ENCODE data around the gene C5orf22. TPM values are rescaled to one million over a fixed set of nuclear protein-coding genes. Genes with fewer than 3 reads are reported as not detected.
"Not testable (repeated sequence)": the region's sequence is repeated elsewhere in the genome, so short reads cannot be mapped to it uniquely, and the experiment has no call there.

The C5orf22 gene
- total and polyA plus RNA-seq, 4 donors, result 4.6 to 10.3 (median 7.0) TPM

DNA sequence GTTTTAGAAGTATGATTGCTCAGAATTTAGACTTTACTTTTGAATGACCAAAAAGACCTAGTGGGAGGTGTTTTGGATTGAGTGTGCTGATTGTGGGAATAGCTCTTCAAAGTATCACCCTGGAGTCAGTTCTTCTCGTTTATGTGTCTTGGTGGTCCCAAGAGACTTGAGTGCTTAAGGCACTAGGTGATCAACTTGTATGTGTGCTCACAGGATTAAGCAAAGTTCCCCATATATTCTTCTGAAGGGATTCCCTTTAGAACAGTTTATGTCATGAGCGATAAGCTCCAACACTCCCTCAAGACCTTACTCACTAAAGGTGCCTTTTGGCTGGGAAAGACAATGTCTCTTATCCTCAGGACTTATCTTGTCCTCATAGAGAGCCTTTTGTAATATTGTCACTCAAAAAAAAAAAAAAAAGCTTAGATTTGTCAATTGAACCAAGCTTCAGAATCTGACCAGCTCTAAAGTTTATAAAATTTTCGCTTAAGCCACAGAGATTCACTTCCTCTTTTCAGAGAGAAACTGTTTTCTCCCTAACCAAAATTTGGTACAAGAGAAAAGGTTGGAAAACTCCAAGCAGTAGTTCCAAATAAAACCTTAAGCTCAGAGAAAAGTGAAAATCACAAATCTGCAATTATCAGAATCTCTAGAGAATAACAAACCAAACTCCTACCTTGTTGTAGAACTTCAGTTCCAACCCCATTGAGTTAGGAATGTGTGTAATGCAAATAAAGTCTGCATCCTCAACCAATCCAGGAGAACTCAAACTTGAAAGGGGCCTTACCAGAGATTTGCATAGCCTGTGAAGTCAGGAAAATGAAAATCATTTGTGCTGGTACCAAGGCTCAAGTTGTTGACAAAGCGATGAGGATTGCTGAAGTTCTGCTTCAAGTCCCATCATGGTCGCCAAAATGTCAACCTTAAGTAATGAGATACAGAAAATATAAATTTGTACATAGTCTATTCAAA, 66.8 kb downstream of the C5orf22 start:
- Histone ChIP-seq H3K9ac (ENCODE audit: low read depth in 1 of 2, low read length in 2 of 2) (no peak overlapping the region), H3K27ac (ENCODE audit: low read depth in 1 of 2, low read length in 2 of 2) (no peak overlapping the region), H3K9me3 (ENCODE audit: control insufficient read depth in 4 of 4, low read length in 3 of 4) (no peaks in the 10 kb centered on the region), H3K36me3 (ENCODE audit: control insufficient read depth in 4 of 4, insufficient read depth in 3 of 4, low read depth in 1 of 4, low read length in 3 of 4) (no peaks in the 10 kb centered on the region), H3K4me3 (ENCODE audit: low read depth in 1 of 3, low read length in 3 of 3) (no peak overlapping the region), H3K27me3 (ENCODE audit: control insufficient read depth in 4 of 4, insufficient read depth in 4 of 4, low read length in 3 of 4) (peaks cover 0 to 3% (median 0%) of the 10 kb centered on the region in 4 donors), H3K4me1 (ENCODE audit: control insufficient read depth in 4 of 4, insufficient read depth in 4 of 4, low read length in 3 of 4) (no peaks in the 10 kb centered on the region)
- 76% methylated on average over 5 of the region's 5 CpGs for WGBS
- no peak for DNase-seq (ENCODE audit: low spot score)
- TF ChIP-seq TAF1 (conservative IDR thresholded peaks at IDR 0.05) (no peak), JUND (IDR thresholded peaks at IDR 0.05) (no peak), HNF4A (conservative IDR thresholded peaks at IDR 0.05) (no peak), YY1 (IDR thresholded peaks at IDR 0.05) (no peak), CTCF (IDR thresholded peaks at IDR 0.05; ENCODE audit: low read depth, low read length, missing input control) (no peak), EGR1 (IDR thresholded peaks at IDR 0.05; ENCODE audit: low read depth in 2 of 2) (no peak), REST (IDR thresholded peaks at IDR 0.05) (no peak), RAD21 (IDR thresholded peaks at IDR 0.05) (no peak), FOXA1 (IDR thresholded peaks at IDR 0.05) (no peak), FOXA2 (IDR thresholded peaks at IDR 0.05) (no peak), RXRA (IDR thresholded peaks at IDR 0.05) (no peak), HNF4G (IDR thresholded peaks at IDR 0.05) (no peak), SP1 (IDR thresholded peaks at IDR 0.05) (no peak), GABPA (IDR thresholded peaks at IDR 0.05 in 1 of 2, conservative IDR thresholded peaks at IDR 0.05 in 1 of 2) (no peak), MAX (IDR thresholded peaks at IDR 0.05) (no peak)
- TF ChIP-seq, protein P1, sequence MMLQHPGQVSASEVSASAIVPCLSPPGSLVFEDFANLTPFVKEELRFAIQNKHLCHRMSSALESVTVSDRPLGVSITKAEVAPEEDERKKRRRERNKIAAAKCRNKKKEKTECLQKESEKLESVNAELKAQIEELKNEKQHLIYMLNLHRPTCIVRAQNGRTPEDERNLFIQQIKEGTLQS (IDR thresholded peaks at IDR 0.05), result no peak

- 85% methylated on average over 4 of the region's 4 CpGs for WGBS
- not testable (repeated sequence) for H3K4me3 ChIP-seq (ENCODE audit: low read depth in 1 of 3, low read length in 3 of 3); H3K27ac ChIP-seq (ENCODE audit: low read depth in 1 of 2, low read length in 2 of 2); H3K9me3 ChIP-seq (ENCODE audit: control insufficient read depth in 4 of 4, low read length in 3 of 4); H3K9ac ChIP-seq (ENCODE audit: low read depth in 1 of 2, low read length in 2 of 2); H3K4me1 ChIP-seq (ENCODE audit: control insufficient read depth in 4 of 4, insufficient read depth in 4 of 4, low read length in 3 of 4); DNase-seq (ENCODE audit: low spot score); H3K36me3 ChIP-seq (ENCODE audit: control insufficient read depth in 4 of 4, insufficient read depth in 3 of 4, low read depth in 1 of 4, low read length in 3 of 4); H3K27me3 ChIP-seq (ENCODE audit: control insufficient read depth in 4 of 4, insufficient read depth in 4 of 4, low read length in 3 of 4)
Observed at GRCh38 chr5:31602305-31602704, 70.2 kb downstream of the C5orf22 start.

Data from liver (tissue), 9 donors.